HG02642 (cell line): ENCODE data around the gene S100A4.

Source experiments
- ATAC-seq: cut with Tn5 transposase; IDR thresholded peaks from one replicate; pipeline ENCODE4 v1.9.1; 2021; ENCODE audit warnings: mild to moderate bottlenecking; ENCODE audit not compliant: unreplicated experiment, poor library complexity

The S100A4 gene

DNA sequence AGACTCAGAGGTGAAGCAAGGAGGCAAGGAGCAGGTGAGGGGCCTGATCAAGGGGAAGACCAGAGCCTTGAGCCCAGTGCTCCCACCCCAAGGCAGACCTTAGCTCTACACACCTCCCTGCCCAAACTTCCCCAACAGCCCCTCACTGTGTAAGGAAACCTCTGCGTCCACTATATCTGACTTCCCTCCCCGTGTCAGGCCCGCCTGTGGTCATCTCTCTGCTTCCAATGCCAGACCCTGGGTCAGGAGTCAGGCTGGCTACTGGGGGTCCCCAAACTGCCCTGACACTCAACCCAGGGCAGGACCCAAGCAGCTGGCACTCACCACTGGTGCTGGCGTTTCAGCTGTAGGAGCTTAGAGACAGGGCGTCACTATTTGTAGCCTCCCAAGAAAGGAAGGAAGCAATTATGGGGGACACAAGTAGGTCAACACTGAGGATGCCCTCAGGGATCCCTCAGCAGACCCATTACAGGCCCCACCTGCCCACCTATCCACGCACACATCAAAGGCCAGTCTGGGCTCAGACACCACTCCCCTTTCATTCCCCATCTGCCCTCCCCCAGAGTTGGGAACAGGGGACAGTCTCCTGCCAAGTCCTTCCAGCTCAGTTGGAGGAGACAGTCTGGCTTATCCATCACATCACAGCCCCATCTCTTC is 4.3 kb upstream of the S100A4 start:
- ATAC-seq, result no peak

GRCh38 chr1:153548722-153549688 is 3.4 kb upstream of the S100A4 start, which contains the start of gene S100A3:
TSS of gene S100A3 (minus strand) at chr1:153549258. CDS start at chr1:153548485, 773 bp downstream.
- no peak for ATAC-seq

DNA sequence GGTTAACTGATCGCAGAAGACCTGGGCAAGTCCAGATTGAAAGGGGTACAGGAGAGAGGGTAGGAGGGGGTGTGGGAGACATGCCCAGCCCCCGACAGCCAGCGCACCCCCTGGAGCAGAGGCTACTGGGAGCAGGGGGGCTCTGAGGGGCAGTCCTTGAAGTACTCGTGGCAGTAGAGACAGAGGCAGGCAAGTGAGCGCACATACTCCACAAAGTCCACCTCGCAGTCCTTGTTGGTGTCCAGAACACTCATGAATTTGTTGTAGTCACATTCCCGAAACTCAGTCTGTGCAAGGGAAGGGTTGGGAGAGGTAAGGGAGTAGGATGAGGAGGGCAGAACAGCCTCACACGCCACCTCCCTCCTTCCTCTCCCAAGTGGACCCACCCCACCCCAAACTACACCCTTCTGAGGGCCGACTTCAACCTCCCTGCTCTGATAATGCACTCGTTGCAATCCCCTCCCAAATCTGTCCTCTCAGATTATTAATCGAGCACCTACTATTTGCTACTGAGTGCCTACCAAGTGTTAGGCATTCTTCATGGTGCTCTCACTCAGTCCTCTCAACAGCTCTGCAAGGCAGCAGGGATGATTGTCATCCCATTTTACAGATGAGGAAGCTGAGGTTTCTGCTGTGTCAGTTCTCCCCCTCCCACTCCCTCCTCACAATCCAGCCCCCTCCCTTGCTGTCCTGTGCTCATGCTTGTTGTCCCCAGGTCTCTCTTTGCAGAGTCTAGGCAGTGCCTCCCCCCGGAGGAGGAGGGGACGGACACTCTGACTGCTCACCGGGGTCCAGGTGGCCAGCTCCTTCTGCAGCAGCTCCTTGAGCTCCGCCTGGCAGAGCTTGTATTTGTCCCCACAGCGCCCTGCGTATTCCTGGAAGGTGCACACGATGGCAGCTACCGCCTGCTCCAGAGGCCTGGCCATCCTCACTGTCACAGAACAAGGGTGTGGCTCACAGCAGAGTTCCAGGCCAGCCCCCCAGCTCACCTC is 2.2 kb upstream of the S100A4 start:
- ATAC-seq, result no peak

GRCh38 chr1:153546796-153547559 is 1.4 kb upstream of the S100A4 start:
- ATAC-seq, result no peak

DNA sequence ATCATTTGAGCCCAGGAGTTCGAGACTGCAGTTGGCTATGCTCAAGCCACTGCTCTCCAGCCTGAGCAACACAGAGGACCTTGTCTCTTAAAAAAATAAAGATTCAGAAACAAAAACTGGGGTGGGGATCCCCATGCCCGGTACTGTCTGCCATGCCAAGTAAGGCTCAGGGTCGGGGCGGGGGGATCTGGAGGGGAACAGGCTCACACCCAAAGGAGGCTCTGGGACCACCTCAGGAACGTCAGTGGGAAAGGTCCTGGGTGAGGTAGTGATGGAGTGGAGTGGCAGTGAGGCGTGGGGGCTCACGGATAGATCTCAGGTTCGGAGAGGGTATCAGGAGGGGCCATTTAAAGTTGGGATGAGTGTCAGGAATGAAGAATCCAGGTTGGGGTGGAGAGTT is 765 bp upstream of the S100A4 start:
- ATAC-seq, result no peak

DNA sequence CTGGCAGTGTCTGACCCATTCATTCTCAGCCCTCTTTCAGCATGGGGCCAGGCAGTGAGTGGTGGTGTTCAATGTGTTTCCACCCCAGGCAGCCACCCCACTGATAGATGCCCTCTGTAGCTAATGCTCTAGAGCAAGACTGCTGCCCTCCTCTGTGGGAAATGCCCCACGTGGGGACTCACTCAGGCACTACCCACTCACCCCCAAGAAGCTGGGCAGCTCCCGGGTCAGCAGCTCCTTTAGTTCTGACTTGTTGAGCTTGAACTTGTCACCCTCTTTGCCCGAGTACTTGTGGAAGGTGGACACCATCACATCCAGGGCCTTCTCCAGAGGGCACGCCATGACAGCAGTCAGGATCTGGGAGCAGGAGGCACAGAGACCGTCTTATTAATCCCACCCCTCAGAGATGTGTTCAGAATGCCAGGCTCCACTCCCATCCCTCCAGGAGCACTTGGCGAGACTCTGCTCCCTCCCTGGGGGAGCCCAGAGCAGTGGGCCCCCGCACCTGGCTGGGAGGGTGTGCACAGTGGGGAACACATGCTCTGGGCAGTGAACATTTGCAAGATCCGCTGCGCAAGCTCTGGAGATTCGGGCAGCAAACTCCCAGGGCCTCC is 1.0 kb downstream of the S100A4 start:
- no peak for ATAC-seq

GRCh38 chr1:153543736-153544135 is 1.9 kb downstream of the S100A4 start:
- ATAC-seq, result no peak

- no peak for ATAC-seq
Observed at GRCh38 chr1:153542956-153543711, 2.5 kb downstream of the S100A4 start.

- ATAC-seq, result no peak
Observed at GRCh38 chr1:153541641-153542590, 3.7 kb downstream of the S100A4 start.

GRCh38 chr1:153540394-153541361 is 4.9 kb downstream of the S100A4 start, which contains the start of gene S100A5:
TSS of gene S100A5 (minus strand) at chr1:153540934. CDS start at chr1:153540191, 743 bp downstream.
- ATAC-seq, result no peak

DNA sequence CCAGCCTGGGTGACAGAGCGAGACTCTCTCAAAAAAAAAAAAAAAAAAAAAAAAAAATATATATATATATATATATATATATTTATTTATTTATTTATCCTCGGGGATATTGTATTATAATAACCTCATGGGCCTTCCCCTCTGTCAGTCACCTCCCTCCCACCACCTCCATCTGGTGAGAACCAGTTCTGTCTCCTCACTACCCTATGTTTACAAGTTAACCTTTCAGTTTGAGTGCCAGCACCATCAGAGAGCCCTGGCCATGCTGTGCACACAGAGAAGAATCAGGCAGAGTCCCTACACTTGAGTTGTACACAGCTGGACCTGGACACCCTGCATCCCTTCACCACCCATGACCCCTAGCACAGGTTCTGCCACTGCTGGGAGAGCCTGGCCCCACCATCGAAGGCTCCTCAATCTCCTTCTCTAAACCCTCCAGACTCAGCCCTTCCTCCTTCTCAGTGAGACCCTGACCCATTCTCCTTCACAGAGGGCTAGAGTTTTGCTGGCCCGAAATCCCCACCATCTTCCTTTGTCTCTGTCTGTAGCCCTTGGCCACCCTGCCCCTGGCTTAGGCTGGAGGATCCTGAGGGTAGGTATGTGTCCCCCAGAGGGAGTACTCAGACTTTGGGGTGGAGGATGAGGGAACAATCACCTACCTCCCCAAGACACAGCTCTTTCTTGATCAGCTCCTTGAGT is 6.1 kb downstream of the S100A4 start:
- no peak for ATAC-seq

DNA sequence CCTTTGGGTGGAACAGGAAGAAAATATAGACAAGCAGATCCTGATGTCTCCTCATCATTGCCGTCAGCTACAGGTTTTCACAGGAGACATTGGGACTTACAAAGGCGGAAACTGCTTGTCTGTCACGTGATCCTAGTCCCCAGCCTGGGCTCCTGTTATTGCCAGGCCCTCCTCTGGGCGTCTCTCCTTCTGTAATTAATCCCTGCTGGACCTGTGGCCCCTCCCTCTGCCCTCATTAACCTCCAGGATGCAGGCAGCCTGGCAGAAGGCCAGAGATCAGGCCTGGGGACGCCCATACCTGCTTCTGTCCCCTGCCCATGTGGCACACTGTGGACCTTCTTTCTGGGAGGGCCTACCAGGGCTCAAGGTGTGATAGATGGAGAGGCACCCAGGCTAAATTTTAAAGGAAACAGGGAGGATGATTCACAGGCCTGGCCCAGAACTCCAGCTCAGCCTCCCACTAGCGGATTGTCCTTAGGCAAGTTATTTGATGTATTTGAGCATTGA is 7.2 kb downstream of the S100A4 start:
- no peak for ATAC-seq

GRCh38 chr1:153537376-153537730 is 8.3 kb downstream of the S100A4 start:
- no peak for ATAC-seq

GRCh38 chr1:153536671-153537375 is 8.8 kb downstream of the S100A4 start:
- ATAC-seq, result no peak
